ENCODE data around the gene CT45A9.
"Not testable (repeated sequence)": the region's sequence is repeated elsewhere in the genome, so short reads cannot be mapped to it uniquely, and the experiment has no call there.

The CT45A9 gene, protein sequence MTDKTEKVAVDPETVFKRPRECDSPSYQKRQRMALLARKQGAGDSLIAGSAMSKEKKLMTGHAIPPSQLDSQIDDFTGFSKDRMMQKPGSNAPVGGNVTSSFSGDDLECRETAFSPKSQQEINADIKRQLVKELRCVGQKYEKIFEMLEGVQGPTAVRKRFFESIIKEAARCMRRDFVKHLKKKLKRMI

GRCh38 chrX:135871712-135872111, at the start of gene CT45A9:
TSS of gene CT45A9 (minus strand) at chrX:135871812. CDS start at chrX:135868061, 3,751 bp downstream.
- not testable (repeated sequence) for DNase-seq (ENCODE audit: low read depth)

DNA sequence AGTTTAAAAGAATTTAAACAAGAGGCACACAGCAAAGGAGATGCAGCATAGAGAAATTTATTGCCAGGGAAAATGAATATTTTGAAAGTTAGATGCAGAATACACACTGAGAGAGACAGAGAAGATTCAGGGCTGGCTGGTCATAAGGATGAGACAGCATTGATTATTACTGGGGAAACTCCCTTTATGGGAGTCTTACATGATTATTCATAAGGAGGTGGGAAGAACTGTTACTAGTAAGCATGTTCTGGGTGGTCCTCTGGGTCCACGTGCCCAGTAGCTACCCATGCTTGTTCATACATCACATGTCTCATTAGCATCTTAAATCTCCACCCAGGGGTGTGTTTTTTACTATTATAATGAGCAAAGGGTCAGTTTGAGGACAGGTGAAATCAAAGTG, 48.9 kb upstream of the CT45A9 start:
- not testable (repeated sequence) for DNase-seq (ENCODE audit: low read depth)

- no peak for DNase-seq (ENCODE audit: low read depth)
Observed at GRCh38 chrX:135914404-135914803, 42.8 kb upstream of the CT45A9 start.

GRCh38 chrX:135910251-135910650, 38.6 kb upstream of the CT45A9 start:
- DNase-seq (ENCODE audit: low read depth) = no peak

DNA sequence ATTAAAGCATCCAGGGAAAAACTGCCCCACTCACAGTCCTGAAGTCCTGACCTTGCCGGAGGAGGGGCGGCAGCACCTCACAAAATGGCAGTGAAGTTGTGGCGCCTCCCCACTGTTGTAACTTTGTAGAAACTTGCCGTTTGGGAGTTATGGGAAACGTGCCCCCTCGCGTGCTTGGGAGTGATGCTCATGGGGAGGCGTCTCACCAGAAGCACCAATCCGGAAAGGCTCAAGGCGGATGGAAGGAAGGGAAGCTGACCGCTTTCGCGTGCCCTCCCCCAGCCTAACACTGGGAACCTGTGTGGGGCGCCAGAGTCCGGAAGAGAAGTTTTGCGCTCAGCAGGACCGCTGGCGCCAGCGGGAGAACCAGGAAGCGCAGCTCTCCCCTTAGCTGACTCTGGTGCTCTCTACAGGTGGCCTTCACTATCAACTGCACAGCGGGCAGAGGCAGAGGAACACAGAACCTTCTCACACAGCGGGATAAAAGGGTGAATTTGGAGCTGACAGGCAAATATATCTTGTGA, 21.7 kb upstream of the CT45A9 start, which contains the start of the genes CT45A10 and SAGE1:
CT45A10 (minus strand) TSS at position 151 of the 524 bp plus-strand sequence. CDS start 8,100 bp downstream, outside the sequence.
SAGE1 (plus strand) TSS at position 423 of the 524 bp plus-strand sequence. CDS start 2,527 bp downstream, outside the sequence.
- no peak for DNase-seq (ENCODE audit: low read depth)

DNA sequence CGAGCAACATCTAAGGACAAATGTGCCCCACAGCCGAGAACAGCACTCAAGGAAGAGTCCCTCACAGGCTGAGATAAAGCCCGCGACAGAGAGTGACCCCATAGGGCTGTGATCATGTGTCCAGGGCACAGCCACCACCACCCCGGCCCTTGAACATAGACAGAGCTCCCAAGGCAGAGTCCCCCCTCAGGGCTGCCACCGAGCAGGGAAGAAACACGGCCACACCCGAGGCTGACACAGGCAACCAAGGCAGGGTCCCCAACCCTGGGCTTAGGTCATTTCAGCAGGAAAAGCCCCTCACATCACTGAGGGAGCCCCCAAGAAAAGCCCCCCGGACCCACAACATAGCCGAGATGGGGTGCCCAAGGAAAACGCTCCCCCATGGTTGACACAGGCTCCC, 21.2 kb upstream of the CT45A9 start:
- DNase-seq (ENCODE audit: low read depth) = no peak

DNA sequence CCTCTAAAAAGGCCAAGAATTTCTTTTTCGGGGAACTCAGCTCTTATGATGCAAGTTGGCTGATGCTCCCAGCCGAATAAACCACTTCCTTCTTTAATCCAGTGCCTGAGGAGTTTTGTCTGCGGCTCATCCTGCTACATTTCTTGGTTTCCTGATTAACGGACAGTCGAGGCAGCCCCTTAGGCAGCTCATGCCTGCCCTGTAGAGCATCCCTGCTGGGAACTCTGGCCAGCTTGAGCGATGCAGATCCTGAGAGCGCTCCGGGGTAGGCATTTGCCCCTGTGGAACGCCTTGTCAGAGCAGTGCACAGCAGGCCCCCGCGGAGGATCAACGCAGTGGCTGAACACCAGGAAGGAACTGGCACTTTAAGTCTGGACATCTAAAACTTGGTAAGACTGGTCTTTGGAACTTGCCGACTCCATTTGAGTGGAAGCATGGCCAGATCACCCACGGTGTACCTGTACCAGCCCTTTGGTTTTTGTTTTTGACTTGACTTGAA, 18.5 kb upstream of the CT45A9 start:
- no peak for DNase-seq (ENCODE audit: low read depth)

GRCh38 chrX:135888976-135889375, 17.4 kb upstream of the CT45A9 start:
- not testable (repeated sequence) for DNase-seq (ENCODE audit: low read depth)

DNA sequence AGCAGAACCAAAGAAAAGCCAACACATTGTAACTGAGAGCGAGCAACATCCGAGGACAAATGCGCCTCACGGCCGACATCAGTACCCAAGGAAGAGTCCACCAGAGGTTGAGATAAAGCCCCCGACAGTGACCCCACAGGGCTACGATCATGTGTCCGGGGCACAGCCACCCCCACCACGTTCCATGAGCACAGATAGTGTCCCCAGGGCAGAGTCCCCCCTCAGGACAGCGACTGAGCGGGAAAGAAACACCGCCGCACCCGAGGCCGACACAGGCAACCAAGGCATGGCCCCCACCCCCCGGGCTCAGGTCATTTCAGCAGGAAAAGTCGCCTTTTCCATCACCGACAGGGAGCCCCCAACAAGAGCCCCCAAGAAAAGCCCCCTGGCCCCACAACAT, 16.6 kb upstream of the CT45A9 start:
- not testable (repeated sequence) for DNase-seq (ENCODE audit: low read depth)

DNA sequence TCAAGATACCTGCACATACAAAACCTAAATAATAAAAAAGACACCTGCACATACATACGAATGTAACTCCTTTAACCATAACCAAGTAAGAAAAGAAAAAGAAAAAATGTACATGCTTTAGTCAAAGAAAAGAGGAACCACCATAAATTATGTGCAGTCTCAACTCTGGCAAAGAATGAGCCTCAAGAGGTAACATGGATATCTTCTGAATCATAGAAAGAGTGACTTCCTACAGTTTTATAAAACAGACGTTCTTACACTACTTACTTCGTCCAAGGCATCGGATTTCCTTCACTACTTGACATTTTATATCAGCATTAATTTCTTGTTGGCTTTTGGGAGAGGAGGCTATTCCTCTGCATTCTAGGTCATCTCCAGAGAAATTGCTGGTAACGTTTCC, 11.1 kb upstream of the CT45A9 start:
- not testable (repeated sequence) for DNase-seq (ENCODE audit: low read depth)

GRCh38 chrX:135854438-135854837, 17.2 kb downstream of the CT45A9 start, which contains the start of gene CT45A8:
TSS of gene CT45A8 (minus strand) at chrX:135854538. CDS start at chrX:135850783, 3,755 bp downstream.
- DNase-seq (ENCODE audit: low read depth) = not testable (repeated sequence)

- DNase-seq (ENCODE audit: low read depth) = not testable (repeated sequence)
Observed at GRCh38 chrX:135837180-135837579, 34.4 kb downstream of the CT45A9 start, which contains the start of gene CT45A7. TSS of gene CT45A7 (minus strand) at chrX:135837280. CDS start at chrX:135833533, 3,747 bp downstream.

- not testable (repeated sequence) for DNase-seq (ENCODE audit: low read depth)
Observed at GRCh38 chrX:135819912-135820311, 51.7 kb downstream of the CT45A9 start, which contains the start of gene CT45A2. TSS of gene CT45A2 (minus strand) at chrX:135820012. CDS start at chrX:135816265, 3,747 bp downstream.
